ENCODE measurements around the gene KRTAP5-6.
"Not testable (repeated sequence)": the region's sequence is repeated elsewhere in the genome, so short reads cannot be mapped to it uniquely, and the experiment has no call there.

The KRTAP5-6 gene

GRCh38 chr11:1654388-1655167, 42.4 kb upstream of the KRTAP5-6 start:
- peaks cover 61% of the 10 kb centered on the region for H3K27me3 Mint-ChIP-seq
- DNase-seq (ENCODE audit: low spot score in 2 of 2): no peak
- no peak overlapping the region for H3K27ac Mint-ChIP-seq (ENCODE audit: low read depth)

GRCh38 chr11:1655168-1656060, 41.6 kb upstream of the KRTAP5-6 start:
- Mint-ChIP-seq H3K27ac (ENCODE audit: low read depth) (no peak overlapping the region), H3K36me3 (ENCODE audit: insufficient read depth) (peaks cover 3% of the 10 kb centered on the region), H3K9me3 (no peaks in the 10 kb centered on the region), H3K27me3 (peaks cover 70% of the 10 kb centered on the region), H3K4me3 (no peak overlapping the region), H3K4me1 (peaks cover 13% of the 10 kb centered on the region)
- ATAC-seq (replicated peaks; ENCODE audit: extremely low read depth, poor library complexity, severe bottlenecking): no peak
- DNase-seq (ENCODE audit: low spot score in 2 of 2): no peak

More at GRCh38 chr11:1654388-1655167, 42.4 kb upstream of the KRTAP5-6 start:
- Mint-ChIP-seq H3K4me1 (peaks cover 6% of the 10 kb centered on the region), H3K9me3 (no peaks in the 10 kb centered on the region), H3K36me3 (ENCODE audit: insufficient read depth) (peaks cover 3% of the 10 kb centered on the region), H3K4me3 (no peak overlapping the region)
- no peak for ATAC-seq (replicated peaks; ENCODE audit: extremely low read depth, poor library complexity, severe bottlenecking)

GRCh38 chr11:1656061-1656441, 40.9 kb upstream of the KRTAP5-6 start:
- H3K4me1 Mint-ChIP-seq: peaks cover 13% of the 10 kb centered on the region
- H3K36me3 Mint-ChIP-seq (ENCODE audit: insufficient read depth): peaks cover 3% of the 10 kb centered on the region
- H3K27ac Mint-ChIP-seq (ENCODE audit: low read depth): no peak overlapping the region
- H3K4me3 Mint-ChIP-seq: no peak overlapping the region
- no peaks in the 10 kb centered on the region for H3K9me3 Mint-ChIP-seq
- H3K27me3 Mint-ChIP-seq: peaks cover 73% of the 10 kb centered on the region
- ATAC-seq (replicated peaks; ENCODE audit: extremely low read depth, poor library complexity, severe bottlenecking): no peak
- no peak for DNase-seq (ENCODE audit: low spot score in 2 of 2)

GRCh38 chr11:1656670-1657069, 40.3 kb upstream of the KRTAP5-6 start:
- H3K27ac Mint-ChIP-seq (ENCODE audit: low read depth): no peak overlapping the region
- peaks cover 13% of the 10 kb centered on the region for H3K4me1 Mint-ChIP-seq
- H3K36me3 Mint-ChIP-seq (ENCODE audit: insufficient read depth): peaks cover 3% of the 10 kb centered on the region
- no peak for DNase-seq (ENCODE audit: low spot score in 2 of 2)
- H3K27me3 Mint-ChIP-seq: peaks cover 73% of the 10 kb centered on the region
- H3K9me3 Mint-ChIP-seq: no peaks in the 10 kb centered on the region
- ATAC-seq (replicated peaks; ENCODE audit: extremely low read depth, poor library complexity, severe bottlenecking): no peak
- H3K4me3 Mint-ChIP-seq: no peak overlapping the region

GRCh38 chr11:1659506-1659905, 37.5 kb upstream of the KRTAP5-6 start:
- ATAC-seq (replicated peaks; ENCODE audit: extremely low read depth, poor library complexity, severe bottlenecking) (no peak), DNase-seq (ENCODE audit: low spot score in 2 of 2) (no peak)
- H3K9me3 Mint-ChIP-seq: no peaks in the 10 kb centered on the region
- H3K36me3 Mint-ChIP-seq (ENCODE audit: insufficient read depth): no peaks in the 10 kb centered on the region
- H3K27ac Mint-ChIP-seq (ENCODE audit: low read depth): peak overlapping the region; percentile 79
- peaks cover 76% of the 10 kb centered on the region for H3K27me3 Mint-ChIP-seq
- no peak overlapping the region for H3K4me3 Mint-ChIP-seq
- H3K4me1 Mint-ChIP-seq: peaks cover 23% of the 10 kb centered on the region

- Mint-ChIP-seq H3K36me3 (ENCODE audit: insufficient read depth) (no peaks in the 10 kb centered on the region), H3K27ac (ENCODE audit: low read depth) (no peak overlapping the region), H3K4me3 (no peak overlapping the region), H3K27me3 (peaks cover 68% of the 10 kb centered on the region), H3K9me3 (no peaks in the 10 kb centered on the region), H3K4me1 (peaks cover 23% of the 10 kb centered on the region)
- no peak for ATAC-seq (replicated peaks; ENCODE audit: extremely low read depth, poor library complexity, severe bottlenecking)
- no peak for DNase-seq (ENCODE audit: low spot score in 2 of 2)
Measured at GRCh38 chr11:1660111-1660867, 36.7 kb upstream of the KRTAP5-6 start.

- H3K27ac Mint-ChIP-seq (ENCODE audit: low read depth); ATAC-seq (replicated peaks; ENCODE audit: extremely low read depth, poor library complexity, severe bottlenecking); H3K9me3 Mint-ChIP-seq; H3K4me3 Mint-ChIP-seq; DNase-seq (ENCODE audit: low spot score in 2 of 2); H3K36me3 Mint-ChIP-seq (ENCODE audit: insufficient read depth): not testable (repeated sequence)
- peaks cover 23% of the 10 kb centered on the region for H3K4me1 Mint-ChIP-seq
- peaks cover 54% of the 10 kb centered on the region for H3K27me3 Mint-ChIP-seq
Measured at GRCh38 chr11:1661454-1662269, 35.3 kb upstream of the KRTAP5-6 start.

- not testable (repeated sequence) for H3K27ac Mint-ChIP-seq (ENCODE audit: low read depth); H3K9me3 Mint-ChIP-seq; H3K4me3 Mint-ChIP-seq; H3K36me3 Mint-ChIP-seq (ENCODE audit: insufficient read depth); ATAC-seq (replicated peaks; ENCODE audit: extremely low read depth, poor library complexity, severe bottlenecking); DNase-seq (ENCODE audit: low spot score in 2 of 2)
- Mint-ChIP-seq H3K27me3 (peaks cover 47% of the 10 kb centered on the region), H3K4me1 (peaks cover 23% of the 10 kb centered on the region)
Measured at GRCh38 chr11:1662699-1663283, 34.2 kb upstream of the KRTAP5-6 start.

- H3K4me3 Mint-ChIP-seq: no peak overlapping the region
- peaks cover 2% of the 10 kb centered on the region for H3K36me3 Mint-ChIP-seq (ENCODE audit: insufficient read depth)
- no peaks in the 10 kb centered on the region for H3K9me3 Mint-ChIP-seq
- peaks cover 10% of the 10 kb centered on the region for H3K4me1 Mint-ChIP-seq
- H3K27me3 Mint-ChIP-seq: peaks cover 31% of the 10 kb centered on the region
- ATAC-seq (replicated peaks; ENCODE audit: extremely low read depth, poor library complexity, severe bottlenecking) (no peak), DNase-seq (ENCODE audit: low spot score in 2 of 2) (no peak)
- H3K27ac Mint-ChIP-seq (ENCODE audit: low read depth): no peak overlapping the region
Measured at GRCh38 chr11:1665313-1665712, 31.7 kb upstream of the KRTAP5-6 start.

- Mint-ChIP-seq H3K27me3 (peaks cover 22% of the 10 kb centered on the region), H3K4me1 (peaks cover 5% of the 10 kb centered on the region), H3K36me3 (ENCODE audit: insufficient read depth) (peaks cover 2% of the 10 kb centered on the region), H3K4me3 (no peak overlapping the region), H3K27ac (ENCODE audit: low read depth) (no peak overlapping the region), H3K9me3 (no peaks in the 10 kb centered on the region)
- no peak for DNase-seq (ENCODE audit: low spot score in 2 of 2)
- no peak for ATAC-seq (replicated peaks; ENCODE audit: extremely low read depth, poor library complexity, severe bottlenecking)
Measured at GRCh38 chr11:1667121-1667850, 29.7 kb upstream of the KRTAP5-6 start.

GRCh38 chr11:1667906-1668305, 29.1 kb upstream of the KRTAP5-6 start:
- DNase-seq (ENCODE audit: low spot score in 2 of 2) (no peak), ATAC-seq (replicated peaks; ENCODE audit: extremely low read depth, poor library complexity, severe bottlenecking) (no peak)
- Mint-ChIP-seq H3K27ac (ENCODE audit: low read depth) (no peak overlapping the region), H3K9me3 (no peaks in the 10 kb centered on the region), H3K27me3 (peaks cover 22% of the 10 kb centered on the region), H3K4me3 (no peak overlapping the region), H3K36me3 (ENCODE audit: insufficient read depth) (peaks cover 2% of the 10 kb centered on the region), H3K4me1 (no peaks in the 10 kb centered on the region)

All from central memory CD8-positive, alpha-beta T cell (primary cell).